Measurements from ENCODE around the gene GALNT10.

GALNT10 gene

DNA sequence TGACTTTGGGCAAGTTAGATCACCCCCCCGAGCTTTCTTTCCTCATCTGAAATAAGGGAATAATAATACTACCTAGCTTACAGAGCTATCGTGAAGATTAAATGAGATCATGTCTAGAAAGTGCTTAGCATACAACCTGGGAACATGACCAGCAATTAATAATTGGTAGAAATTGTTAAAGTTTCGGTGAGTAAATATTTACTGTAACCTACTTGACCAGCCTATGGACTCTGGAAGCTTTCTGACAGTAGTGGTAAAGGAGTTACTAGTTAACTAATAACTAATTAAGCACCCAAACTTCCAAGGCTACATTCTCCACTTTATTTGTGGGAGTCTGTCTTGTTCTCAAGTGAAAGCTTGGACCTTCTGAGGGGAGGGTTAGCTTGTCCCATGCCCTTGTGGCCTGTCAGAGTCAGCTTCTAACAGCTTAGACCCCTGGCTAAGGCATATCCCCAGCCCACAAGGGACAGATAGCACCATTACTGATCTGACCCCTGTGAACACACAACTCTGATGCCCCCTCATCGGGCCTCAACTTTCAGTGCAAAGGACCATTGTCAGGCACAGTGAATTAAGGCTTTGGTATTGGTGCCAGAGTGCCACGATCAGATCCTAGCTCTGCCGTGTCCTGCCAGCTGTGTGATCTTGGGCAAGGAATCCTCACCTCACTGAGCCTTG lies 196.6 kb downstream of the GALNT10 start:
- FAIRE-seq = no peak

DNA sequence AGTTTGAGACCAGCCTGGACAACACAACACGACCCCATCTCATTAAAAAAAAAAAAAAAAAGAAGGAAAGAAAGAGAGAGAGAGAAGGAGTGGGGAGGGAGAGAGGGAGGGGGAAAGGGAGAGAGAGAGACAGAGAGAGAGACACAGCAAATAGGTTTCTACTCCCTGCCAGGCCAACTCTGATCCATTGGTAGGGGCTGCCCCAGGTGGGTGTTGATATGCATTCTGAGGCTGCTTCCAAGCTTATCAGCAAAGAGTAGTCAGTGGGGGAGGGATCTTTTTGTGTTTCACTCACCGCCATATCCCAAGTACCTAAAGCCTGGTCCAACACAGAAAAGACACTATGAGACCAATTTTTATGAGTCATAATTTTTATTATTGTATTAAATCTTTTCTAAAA lies 198.3 kb downstream of the GALNT10 start:
- no peak for FAIRE-seq

DNA sequence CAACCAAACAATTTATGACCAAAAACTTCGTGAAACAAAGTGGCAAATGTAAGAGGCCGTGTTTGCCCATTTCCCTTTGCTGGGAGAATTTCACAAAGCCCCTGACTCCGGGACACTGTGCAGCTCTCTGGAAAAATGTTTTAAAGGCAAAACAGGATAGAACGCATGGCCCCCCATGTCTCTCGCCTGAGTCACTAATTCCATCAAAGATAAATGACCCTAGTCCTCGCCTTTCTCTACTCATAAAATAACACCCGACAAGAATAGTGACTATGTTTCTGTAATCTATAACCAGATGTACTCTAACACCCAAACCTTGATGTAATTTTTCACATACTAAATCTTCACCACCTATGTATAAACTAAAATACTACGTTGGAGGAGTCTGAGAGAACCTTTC lies 199.6 kb downstream of the GALNT10 start:
- FAIRE-seq = no peak

DNA sequence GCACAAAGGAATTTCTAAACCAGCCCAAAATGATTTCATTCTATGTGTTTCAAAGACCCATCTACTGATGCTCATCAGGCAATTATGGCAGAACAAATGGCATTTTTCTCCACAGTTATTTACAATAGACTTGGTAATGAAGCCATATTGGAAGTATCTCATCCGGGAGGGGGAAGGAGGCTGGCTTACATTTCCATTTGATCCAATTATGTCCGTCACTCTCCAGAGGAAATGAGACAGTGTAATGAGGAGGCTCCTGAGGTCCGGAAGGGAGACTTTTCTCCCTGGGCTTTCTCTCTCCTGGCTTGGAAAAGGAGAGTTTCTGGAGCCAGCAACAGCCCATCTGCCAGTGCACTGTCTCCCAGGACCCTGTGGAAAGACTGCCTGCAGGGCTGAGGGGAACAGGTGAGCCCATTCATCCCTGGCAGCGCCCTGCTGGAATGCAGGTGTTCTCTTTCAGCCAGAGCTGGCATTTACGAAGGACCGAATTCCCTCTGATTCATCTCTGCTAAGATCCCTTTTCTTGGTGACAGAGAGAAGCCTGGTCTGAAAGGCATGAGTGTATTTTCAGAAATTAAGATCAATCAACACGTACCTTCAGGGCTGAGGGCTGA lies 200.3 kb downstream of the GALNT10 start:
- FAIRE-seq = no peak

DNA sequence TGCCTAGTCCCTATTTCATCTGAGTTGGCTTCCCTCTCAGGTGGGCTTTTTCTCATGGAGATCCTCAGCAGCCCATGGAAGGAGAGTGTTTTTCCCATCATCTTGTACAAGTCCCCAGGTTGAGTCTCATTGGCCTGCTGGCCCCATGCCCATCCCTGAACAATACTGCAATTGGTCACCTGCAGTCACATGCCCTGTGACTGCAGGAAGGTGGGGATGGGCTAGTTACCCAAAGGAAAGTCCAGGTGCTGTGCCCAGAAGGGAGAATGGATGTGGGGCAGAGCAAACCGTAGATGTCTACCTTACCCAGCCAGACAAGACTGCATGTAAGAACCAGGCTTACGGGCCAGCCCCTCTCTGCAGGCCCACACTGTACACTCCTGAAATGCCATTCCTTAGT lies 201.3 kb downstream of the GALNT10 start:
- no peak for FAIRE-seq

DNA sequence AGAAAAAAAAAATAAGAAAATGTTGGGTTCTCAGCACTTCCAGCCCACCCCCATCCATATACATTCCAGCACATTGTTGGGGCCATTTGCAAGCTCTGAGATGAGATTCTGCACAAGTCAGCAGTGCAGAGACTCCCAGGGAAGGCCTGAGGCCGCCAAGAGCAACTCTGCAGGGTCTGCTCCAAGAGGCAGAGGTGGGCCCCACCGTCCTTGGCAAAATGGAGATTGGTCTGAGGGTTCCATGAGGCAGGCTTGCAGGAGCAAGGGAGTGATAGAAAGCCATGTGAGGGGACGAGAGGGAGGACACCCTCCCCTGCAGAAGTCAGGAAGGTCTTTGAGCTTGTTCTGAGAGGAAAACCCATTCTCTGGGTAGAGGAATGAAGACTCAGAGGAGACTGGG lies 203.3 kb downstream of the GALNT10 start:
- no peak for FAIRE-seq

DNA sequence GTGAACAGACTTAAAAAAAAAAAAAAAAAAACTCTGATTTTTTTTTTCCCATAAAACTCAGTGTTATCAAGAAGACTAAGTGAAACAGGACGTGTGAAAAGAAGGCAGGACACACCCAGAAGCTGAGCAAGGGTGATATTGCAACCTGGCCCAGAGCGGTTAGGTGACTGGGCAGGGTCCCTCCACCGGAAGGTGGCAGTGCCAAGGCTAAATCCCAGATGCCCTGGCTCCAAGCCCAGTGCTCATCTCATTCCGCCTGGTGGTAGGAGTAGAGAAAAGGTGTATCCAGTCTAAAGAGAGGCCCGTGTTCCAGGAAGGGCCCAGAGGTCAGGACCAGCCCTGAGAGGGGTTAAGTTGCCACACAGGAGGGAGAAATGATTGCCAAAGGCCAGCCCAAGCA lies 203.8 kb downstream of the GALNT10 start:
- FAIRE-seq = no peak

DNA sequence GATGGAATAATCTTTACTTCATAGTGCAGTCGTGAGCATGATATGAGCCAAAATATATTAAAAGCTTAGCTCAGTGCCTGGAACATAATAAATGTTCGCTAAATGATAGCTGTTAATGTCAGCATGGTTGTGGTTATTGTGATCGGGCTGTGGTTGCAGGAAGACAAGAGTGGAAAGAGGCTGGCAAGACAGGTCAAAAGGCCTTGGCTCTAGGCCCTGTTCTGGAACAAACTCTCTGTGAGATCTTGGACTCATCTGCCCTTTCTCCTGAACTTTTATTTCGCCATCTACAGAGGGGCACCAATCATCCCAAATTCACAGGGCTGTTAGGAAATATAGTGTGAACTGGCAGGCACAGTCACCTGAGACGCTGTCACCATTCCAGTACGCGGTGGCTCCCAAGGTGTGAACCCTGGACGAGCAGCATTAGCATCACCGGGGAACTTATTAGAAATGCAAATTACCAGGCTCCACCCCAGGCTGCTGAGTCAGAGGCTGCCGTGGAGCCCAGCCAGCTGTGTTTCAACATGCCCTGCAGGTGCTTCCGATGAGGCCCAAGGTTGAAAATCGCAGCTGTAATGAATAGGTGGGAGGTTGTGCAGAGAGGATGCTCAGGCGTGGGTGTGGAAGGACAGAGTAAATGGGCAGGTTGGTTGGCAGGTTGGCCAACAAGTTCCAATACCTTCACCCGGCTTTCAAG lies 205.0 kb downstream of the GALNT10 start:
- FAIRE-seq = no peak

DNA sequence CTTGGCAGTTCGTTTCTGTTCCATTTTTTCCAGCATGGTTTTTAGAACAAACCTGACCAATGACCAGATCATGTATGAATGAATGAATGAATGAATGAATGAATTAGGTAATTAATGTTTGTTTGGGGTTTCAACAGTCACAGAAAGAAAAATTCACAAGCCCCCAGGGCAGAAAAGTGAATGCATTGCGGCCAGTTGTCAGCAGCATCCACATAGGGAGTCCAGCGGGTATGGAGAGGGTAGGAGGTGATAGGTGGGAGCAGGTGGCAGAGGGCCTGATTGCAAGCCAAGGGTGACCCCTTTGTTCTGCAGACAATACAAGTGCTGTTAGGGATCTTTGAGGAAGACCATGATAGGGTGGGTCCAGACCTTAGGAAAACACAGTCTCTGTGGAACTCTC lies 205.6 kb downstream of the GALNT10 start:
- no peak for FAIRE-seq

DNA sequence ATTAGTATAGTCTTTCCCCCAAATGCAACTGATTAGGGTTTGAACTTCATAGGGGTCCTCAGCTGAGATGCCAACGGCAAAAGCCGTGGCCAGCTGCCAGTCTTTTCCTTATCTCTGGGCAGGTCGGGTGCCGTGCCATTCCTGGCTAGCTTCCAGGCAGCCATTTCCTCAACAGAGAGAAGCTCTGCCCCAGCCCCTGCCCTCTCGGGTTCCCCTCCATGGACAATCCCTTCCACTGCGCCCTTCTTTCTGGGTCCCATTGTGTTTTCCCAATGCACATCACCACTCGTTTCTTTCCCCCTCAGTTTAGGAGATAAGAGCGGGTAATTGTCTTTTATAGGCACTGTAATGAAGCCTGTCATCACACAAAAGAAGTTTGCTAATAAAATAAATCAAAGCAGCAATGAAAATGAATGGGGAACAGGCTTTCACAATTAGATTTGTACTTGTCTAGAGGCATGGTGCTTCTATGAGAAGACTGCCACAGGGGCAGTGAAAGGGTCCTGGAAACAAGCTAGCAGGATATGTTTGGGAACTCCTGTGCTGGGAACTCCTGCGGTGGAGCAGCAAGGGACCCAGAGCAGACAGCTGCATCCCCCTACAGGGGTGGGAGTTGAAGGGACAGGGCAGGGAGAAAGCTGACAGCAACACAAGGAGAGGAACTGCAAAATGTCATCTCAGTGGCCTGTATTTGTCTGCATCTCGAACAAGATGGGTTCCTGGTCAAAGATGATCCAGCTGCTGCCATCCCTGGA lies 207.3 kb downstream of the GALNT10 start:
- no peak for FAIRE-seq

DNA sequence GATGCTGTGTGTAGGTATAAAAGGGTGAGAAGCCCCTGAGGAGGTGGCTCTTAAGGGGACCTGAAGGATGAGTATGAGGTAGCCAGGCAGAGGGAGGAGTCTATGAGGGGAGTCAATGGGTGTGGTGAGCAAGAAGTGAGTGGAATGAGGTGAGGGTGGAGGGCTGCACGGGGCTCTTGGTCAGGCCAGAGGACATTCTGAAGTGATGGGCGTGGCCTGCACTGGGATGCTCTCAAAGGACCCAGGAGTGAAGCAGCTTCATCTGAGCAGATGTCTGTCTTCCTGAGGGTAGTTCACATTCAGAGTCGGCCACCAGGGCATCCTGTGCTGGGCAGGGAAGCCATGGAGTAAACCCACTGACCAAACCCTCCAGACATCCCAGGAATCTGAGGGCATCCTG lies 210.1 kb downstream of the GALNT10 start:
- no peak for FAIRE-seq

DNA sequence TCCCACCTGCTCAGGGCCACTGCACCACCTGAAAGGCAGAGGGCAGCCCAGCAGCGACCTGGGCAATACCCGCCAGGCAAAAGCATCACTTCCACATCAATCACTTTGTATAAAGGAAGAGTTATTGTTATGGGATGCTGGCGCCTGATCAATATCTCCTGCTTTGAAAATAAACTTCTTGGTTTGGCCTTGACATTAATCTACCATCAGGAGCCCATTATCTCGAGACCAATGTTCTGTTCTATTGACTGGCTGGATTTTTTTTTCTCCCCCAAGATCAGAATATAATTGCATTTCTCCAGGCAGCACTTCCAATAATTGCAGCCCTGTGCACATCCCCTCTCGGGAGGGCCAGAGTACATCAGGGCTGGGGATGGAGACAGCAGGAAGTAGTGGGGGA lies 210.8 kb downstream of the GALNT10 start:
- FAIRE-seq = no peak

DNA sequence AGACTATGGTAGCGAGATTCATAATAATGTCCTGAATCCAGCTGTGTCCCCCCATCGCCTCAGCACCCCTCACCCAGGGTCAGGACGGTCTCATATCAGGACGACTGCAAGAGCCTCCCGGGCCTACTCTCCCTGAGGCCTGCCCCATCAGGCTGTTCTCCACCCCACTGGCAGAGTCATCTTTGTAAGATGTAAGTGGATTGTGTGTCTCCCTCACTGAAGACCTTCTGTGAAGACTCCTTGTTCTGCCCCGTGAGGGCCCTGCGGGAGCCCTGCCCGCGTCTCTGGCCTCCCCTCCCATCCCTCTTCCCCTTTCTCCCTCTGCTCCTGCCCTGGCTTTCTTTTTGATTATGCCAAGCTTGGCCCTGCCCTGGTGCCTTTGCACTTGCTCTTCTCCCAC lies 211.4 kb downstream of the GALNT10 start:
- no peak for FAIRE-seq

DNA sequence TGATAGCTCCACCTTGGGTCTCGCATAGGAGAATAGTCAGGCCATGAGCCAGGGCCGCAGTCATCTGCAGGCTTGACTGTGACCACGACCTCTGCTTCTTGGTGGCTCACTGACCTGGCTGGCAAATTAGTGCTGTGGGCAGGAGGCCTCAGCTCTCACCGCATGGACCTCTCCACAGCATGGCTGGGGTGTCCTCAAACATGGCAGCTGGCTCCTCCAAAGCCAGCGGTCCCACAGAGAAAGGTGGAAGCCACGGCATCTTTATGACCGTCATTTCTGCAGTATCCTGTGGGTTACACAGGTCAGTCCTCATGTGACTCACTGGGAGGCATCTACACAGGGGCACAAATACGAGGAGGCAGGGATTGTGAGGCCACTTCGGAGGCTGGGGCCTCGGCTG lies 212.1 kb downstream of the GALNT10 start:
- no peak for FAIRE-seq

DNA sequence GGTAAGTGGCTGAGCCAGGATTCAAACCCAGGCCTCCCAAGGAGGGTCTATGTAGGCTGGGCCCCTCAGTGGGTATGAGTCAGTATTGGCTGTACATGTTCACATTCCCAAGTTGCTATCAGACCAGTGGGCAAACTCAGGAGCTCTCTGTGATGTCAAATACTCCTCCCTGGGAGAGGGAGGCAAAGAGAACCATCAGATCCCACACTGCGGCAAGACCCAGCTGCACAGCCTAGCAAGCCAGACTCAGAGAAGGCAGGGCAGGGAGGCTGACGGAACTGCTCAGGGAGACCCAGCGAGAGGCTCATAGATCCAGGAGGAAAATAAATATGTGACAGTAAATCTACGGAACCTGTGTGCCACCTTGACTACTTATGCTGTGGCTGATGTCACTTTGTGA lies 212.7 kb downstream of the GALNT10 start:
- no peak for FAIRE-seq

DNA sequence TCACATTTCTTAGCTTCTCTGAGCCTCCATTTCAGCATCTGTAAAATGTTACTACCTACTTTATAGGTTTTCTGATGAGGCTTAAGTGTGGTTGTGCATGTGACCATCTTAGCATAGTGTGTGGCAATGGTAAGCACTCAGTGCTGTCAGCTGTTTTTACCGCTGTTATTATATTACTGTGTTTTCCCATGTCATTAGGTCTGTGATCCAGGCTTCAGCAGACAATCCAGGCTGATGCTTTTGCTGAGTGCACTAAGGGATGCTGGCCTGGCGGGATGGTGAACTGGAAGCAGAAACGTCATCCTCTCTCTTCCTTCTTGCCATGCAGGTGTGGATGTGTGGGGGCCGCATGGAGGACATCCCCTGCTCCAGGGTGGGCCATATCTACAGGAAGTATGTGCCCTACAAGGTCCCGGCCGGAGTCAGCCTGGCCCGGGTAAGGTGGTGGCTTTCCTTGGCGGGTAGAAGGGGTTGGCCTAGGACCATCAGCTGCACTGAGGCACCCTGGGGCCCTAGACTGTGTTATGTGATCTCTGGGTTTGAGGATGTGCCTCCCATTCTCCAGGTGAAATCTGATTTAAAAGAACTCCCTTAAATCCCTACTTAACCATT lies 213.3 kb downstream of the GALNT10 start:
- FAIRE-seq = no peak

DNA sequence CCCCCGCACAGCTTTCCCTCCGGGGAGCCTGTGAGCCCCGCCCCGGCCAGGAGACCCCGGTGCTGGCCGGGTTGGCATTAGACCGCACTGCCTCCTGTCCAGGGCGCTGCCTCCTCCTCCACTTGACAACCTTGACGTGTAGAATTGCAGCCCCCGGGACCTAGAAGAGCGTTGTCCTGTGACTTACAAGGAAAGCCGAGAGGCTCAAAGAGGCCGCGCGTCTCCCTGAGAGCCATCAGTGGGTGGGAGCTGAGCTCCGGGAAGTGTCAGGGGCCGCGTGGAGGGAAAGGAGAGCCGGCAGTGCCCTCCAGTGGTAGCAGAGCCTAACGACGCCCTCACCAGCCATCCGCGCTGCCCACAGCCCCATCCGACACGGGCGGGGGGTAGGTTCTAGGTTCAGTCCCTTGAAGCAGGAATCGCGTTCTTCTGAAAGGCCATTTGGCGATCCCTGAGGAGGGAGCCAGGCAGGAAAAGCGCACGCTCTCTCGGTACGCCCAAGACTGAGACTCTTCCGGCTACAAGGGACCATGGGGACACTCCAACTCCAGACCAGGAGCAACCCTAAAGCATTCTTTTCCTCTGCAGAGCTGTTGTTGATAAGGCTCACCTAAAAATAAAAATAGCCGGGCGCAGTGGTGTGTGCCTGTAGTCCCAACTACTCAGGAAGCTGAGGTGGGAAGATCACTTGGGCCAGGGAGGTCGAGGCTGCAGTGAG lies 214.7 kb downstream of the GALNT10 start:
- FAIRE-seq = no peak

DNA sequence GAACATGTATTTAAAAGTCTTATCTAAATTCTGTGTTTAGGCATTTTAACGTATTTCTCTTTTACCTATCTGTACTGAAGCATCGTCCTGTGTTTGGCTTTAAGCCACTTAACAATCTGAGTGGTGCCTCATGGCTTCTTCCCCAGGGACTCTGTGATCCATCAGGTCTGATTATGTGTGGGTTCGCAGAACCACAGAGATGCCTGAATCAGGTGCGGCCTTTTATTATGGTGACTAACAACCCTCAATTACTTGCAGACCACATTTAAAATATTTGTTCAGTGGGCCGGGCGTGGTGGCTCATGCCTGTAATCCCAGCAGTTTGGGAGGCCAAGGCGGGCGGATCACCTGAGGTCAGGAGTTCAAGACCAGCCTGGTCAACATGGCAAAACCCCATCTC lies 215.7 kb downstream of the GALNT10 start:
- FAIRE-seq = no peak

DNA sequence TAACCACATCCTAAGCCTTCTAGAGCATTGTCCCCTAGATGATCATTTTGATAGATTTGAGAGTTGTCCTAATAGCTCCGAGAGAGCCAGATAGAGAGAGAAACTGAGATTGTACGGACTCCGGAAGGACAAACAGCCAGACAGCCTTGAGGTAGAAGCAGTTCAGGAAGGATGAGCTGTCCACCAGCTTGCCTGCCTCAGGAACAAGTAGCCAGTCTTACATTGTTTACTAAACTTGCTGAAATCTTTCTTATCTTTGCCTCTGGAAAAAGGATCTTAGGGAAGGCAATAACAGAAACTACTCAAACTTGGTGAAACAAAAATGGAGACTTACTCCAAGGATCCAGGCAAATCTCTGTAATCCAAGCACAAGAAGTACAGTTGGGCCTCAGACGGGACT lies 216.3 kb downstream of the GALNT10 start:
- no peak for FAIRE-seq

DNA sequence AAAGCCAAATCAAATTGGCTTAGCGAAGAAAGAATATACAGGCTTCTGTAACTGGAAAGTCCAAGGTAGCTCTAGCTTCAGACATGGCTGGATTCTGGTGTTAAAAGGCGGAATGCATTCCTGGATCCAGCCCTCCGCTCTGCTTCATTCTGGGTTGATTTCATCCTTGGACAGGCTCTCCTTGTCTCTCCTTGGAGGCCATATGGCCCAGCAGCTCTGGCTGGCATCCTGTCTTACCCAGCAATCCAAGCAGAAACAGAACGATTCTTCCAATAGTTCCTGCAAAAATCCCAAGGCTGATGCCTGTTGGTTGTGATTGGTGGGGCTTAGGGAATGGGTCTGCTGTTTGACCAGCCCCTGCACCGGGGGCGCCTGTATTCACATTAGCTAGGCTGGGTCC lies 218.3 kb downstream of the GALNT10 start:
- FAIRE-seq = no peak

DNA sequence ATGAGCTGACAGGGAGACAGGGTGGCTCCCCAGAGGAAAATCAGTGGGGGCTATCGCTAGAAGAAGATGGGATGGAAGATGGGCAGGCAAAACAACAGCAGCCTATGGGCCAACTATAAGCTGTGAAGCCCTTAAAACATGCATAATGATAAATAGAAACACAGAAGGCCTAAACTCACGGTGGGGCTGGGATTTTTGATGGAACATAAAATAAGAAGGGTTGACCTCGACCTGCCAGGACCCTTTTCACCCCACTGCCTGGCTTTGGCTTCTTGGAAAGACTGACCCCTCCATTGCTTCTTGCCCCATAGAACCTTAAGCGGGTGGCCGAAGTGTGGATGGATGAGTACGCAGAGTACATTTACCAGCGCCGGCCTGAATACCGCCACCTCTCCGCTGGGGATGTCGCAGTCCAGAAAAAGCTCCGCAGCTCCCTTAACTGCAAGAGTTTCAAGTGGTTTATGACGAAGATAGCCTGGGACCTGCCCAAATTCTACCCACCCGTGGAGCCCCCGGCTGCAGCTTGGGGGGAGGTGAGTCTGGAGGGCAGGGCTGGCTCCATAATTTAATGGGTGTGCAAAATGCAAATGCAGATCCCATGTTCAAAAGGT lies 218.8 kb downstream of the GALNT10 start:
- FAIRE-seq = no peak

DNA sequence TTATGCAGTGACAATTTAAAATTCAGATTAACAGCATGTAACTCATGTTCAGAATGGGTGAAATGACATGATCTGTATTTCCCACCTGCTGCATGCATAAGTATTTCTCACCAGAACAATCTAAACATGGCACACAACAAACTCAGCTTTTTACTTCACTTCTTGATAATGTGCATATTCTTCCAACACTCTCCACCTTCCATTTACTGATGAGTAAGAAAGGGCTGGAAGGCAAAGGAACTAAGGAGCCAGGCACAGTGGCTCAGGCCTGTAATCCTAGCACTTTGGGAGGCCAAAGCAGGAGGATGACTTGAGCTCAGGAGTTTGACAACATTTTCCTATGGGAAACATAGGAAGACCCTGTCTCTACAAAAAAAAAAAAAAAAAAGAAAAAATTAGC lies 219.5 kb downstream of the GALNT10 start:
- no peak for FAIRE-seq

Data from A204.1 (cell line).